SU-DHL-6 (cell line): ENCODE data around the gene ATXN7.

Experiments used
- H2AFZ ChIP-seq: fragments of 200-600 bp; sonication (generic); 2 replicates; pipeline ENCODE4 v1.6.1; 2014; ENCODE audit warnings: low read depth, mild to moderate bottlenecking, moderate library complexity, mixed read lengths, antibody characterized with exemption, low read length; ENCODE audit not compliant: severe bottlenecking
- H3F3A ChIP-seq: fragments of 200-600 bp; shearing (Covaris generic); 2 replicates; pipeline ENCODE4 v1.6.0; 2016; ENCODE audit warnings: antibody characterized with exemption, mild to moderate bottlenecking; ENCODE audit not compliant: insufficient read depth
- H3K27ac ChIP-seq: fragments of 200-600 bp; sonication (generic); 2 replicates; pipeline ENCODE4 v1.5.1; 2016; ENCODE audit warnings: low read depth, mild to moderate bottlenecking, low read length, moderate library complexity, mixed read lengths
- H3K27me3 ChIP-seq: fragments of 200-600 bp; sonication (generic), shearing (Covaris generic); 2 replicates; pipeline ENCODE4 v1.6.0; 2014; ENCODE audit warnings: mild to moderate bottlenecking, low read length
- H3K36me3 ChIP-seq: fragments of 200-600 bp; sonication (generic); 2 replicates; pipeline ENCODE4 v1.6.1; 2014; ENCODE audit warnings: mild to moderate bottlenecking, low read length, mixed read lengths
- H3K4me2 ChIP-seq: fragments of 300-600, 200-600 bp; shearing (Covaris generic), sonication (generic); 2 replicates; pipeline ENCODE4 v1.6.0; 2014; ENCODE audit warnings: low read length, low read depth, mild to moderate bottlenecking; ENCODE audit not compliant: poor library complexity, severe bottlenecking
- H3K4me3 ChIP-seq: fragments of 200-600 bp; sonication (generic); 2 replicates; pipeline ENCODE4 v1.5.1; 2014; ENCODE audit warnings: antibody characterized with exemption, low read length, mild to moderate bottlenecking, mixed read lengths; ENCODE audit not compliant: insufficient read depth, poor library complexity, severe bottlenecking
- H3K79me2 ChIP-seq: fragments of 200-600 bp; sonication (generic); 2 replicates; pipeline ENCODE4 v1.6.1; 2014; ENCODE audit warnings: mild to moderate bottlenecking, low read length, moderate library complexity; ENCODE audit not compliant: insufficient read depth
- H3K9ac ChIP-seq: fragments of 200-600 bp; sonication (generic); 2 replicates; pipeline ENCODE4 v1.7.0; 2014; ENCODE audit warnings: mild to moderate bottlenecking, low read length
- H3K9me2 ChIP-seq: fragments of 200-600 bp; sonication (generic); replicated peaks from 2 replicates; pipeline ENCODE4 v1.6.1; 2014; ENCODE audit warnings: low read length; ENCODE audit not compliant: insufficient read depth
- H3K9me3 ChIP-seq: fragments of 200-600 bp; sonication (generic); 2 replicates; pipeline ENCODE4 v1.6.1; 2014; ENCODE audit warnings: low read length, mixed read lengths; ENCODE audit not compliant: insufficient read depth
- H4K20me1 ChIP-seq: fragments of 200-600 bp; sonication (generic); 2 replicates; pipeline ENCODE4 v1.6.1; 2014; ENCODE audit warnings: low read depth, mild to moderate bottlenecking, antibody characterized with exemption, low read length, moderate library complexity, mixed read lengths
- EZH2phosphoT487 ChIP-seq: fragments of 200-600 bp; sonication (generic), shearing (Covaris generic); conservative IDR thresholded peaks from 2 replicates; pipeline ENCODE4 v1.6.1; 2018; ENCODE audit warnings: mild to moderate bottlenecking, antibody characterized with exemption, low read length, moderate library complexity, mixed read lengths
- TF ChIP-seq, protein P1 (sequence below): fragments of 200-600 bp; sonication (generic); IDR thresholded peaks from one replicate; pipeline ENCODE4 v1.5.1; 2017; ENCODE audit warnings: antibody characterized with exemption, mild to moderate bottlenecking, low read length, moderate library complexity; ENCODE audit not compliant: insufficient read depth, poor library complexity, severe bottlenecking

ATXN7 gene

GRCh38 chr3:63874769-63875168 lies 11.1 kb downstream of the ATXN7 start:
- Histone ChIP-seq H3K27me3 (no peaks in the 10 kb centered on the region), H3K9me2 (no peaks in the 10 kb centered on the region), H3K9me3 (no peaks in the 10 kb centered on the region), H3K4me3 (no peak overlapping the region), H3K4me2 (no peak overlapping the region), H3K36me3 (no peaks in the 10 kb centered on the region), H3K79me2 (peaks cover 98% of the 10 kb centered on the region), H2AFZ (no peak overlapping the region), H4K20me1 (peaks cover 30% of the 10 kb centered on the region), H3K27ac (no peak overlapping the region), H3K9ac (no peak overlapping the region), H3F3A (no peaks in the 10 kb centered on the region)
- no peak for TF ChIP-seq EZH2phosphoT487
- TF ChIP-seq, protein P1, sequence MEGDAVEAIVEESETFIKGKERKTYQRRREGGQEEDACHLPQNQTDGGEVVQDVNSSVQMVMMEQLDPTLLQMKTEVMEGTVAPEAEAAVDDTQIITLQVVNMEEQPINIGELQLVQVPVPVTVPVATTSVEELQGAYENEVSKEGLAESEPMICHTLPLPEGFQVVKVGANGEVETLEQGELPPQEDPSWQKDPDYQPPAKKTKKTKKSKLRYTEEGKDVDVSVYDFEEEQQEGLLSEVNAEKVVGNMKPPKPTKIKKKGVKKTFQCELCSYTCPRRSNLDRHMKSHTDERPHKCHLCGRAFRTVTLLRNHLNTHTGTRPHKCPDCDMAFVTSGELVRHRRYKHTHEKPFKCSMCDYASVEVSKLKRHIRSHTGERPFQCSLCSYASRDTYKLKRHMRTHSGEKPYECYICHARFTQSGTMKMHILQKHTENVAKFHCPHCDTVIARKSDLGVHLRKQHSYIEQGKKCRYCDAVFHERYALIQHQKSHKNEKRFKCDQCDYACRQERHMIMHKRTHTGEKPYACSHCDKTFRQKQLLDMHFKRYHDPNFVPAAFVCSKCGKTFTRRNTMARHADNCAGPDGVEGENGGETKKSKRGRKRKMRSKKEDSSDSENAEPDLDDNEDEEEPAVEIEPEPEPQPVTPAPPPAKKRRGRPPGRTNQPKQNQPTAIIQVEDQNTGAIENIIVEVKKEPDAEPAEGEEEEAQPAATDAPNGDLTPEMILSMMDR, result no peak

DNA sequence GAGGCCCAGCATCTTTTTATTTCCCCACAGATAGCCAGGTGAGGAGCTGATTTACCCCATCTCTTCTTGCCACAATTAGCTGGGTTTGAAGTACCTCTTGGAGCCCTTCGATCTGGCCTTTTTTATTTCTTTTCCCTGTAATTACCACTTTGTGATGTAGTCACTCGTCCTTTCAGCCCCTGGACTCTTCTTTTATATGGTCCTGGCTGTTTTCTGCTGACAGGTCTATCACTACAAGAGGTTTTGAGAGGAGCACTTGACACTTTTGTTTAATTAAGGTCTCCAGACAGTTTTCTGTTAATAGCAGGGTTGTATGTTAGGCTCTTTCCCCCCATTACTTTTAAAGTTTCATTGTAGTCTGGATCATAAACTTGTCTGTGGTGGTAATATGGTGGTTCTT lies 11.8 kb downstream of the ATXN7 start:
- Histone ChIP-seq H3K79me2 (peaks cover 98% of the 10 kb centered on the region), H3K9me3 (no peaks in the 10 kb centered on the region), H3K27ac (no peak overlapping the region), H3K27me3 (no peaks in the 10 kb centered on the region), H3K4me3 (no peak overlapping the region), H3K36me3 (no peaks in the 10 kb centered on the region), H2AFZ (no peak overlapping the region), H4K20me1 (peaks cover 34% of the 10 kb centered on the region), H3K9ac (no peak overlapping the region), H3K9me2 (no peaks in the 10 kb centered on the region), H3F3A (no peaks in the 10 kb centered on the region), H3K4me2 (no peak overlapping the region)
- TF ChIP-seq, protein P1, result no peak
- no peak for TF ChIP-seq EZH2phosphoT487

DNA sequence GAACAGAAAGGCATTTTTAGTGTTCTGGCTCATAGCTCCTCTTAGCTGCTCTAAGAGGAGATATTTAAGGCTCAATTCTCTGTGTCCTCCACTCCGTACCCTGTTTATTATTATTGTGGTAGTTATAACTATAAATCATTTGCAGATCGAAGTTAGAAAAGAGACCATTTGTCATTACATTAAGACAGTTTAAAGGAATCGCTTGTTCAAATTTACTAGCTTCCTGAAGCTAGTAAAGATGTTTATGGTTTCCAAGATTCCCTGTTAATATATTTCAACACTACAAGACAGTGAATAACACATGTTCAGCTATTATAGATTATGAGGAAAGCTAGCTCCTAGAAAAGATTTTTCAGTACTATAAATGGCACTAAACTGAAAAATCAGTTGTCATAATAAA lies 12.6 kb downstream of the ATXN7 start:
- no peaks in the 10 kb centered on the region for H3K27me3 ChIP-seq
- H3K79me2 ChIP-seq, result peaks cover 98% of the 10 kb centered on the region
- peaks cover 33% of the 10 kb centered on the region for H4K20me1 ChIP-seq
- no peaks in the 10 kb centered on the region for H3K9me2 ChIP-seq
- no peak overlapping the region for H3K4me2 ChIP-seq
- H3K9ac ChIP-seq, result no peak overlapping the region
- no peaks in the 10 kb centered on the region for H3F3A ChIP-seq
- H3K9me3 ChIP-seq, result no peaks in the 10 kb centered on the region
- no peak overlapping the region for H3K27ac ChIP-seq
- TF ChIP-seq, protein P1, result no peak
- TF ChIP-seq EZH2phosphoT487, result no peak
- H3K4me3 ChIP-seq, result no peak overlapping the region
- H3K36me3 ChIP-seq, result no peaks in the 10 kb centered on the region
- no peak overlapping the region for H2AFZ ChIP-seq
